T-helper 1 cell (primary cell): ENCODE data around the gene G6PD.

Experiments
- DNase-seq, 5 donors: peaks; one replicate each; pipeline ENCODE4 v3.0.0-alpha.2; 2012 to 2020

The G6PD gene

DNA sequence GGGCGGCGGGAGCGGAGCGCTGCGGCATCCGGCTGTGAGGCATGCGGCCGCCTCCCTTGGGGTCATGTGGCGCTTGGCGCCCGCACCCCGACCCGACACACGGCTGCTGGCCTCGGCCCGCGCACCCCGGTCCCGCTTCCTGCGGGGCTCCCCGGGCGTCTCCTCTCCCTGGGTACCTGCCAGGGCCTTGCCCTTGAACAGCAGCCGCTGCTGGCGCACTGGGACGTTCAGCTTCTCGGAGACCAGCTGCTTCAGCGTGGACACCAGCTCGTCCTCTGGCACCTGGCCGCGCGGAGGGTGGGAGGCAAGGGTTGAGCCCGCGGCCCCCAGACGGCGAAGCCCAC is 60.6 kb downstream of the G6PD start:
- DNase-seq, result peak in 4 of 5 donors; percentile 15 to 31 (median 26)

DNA sequence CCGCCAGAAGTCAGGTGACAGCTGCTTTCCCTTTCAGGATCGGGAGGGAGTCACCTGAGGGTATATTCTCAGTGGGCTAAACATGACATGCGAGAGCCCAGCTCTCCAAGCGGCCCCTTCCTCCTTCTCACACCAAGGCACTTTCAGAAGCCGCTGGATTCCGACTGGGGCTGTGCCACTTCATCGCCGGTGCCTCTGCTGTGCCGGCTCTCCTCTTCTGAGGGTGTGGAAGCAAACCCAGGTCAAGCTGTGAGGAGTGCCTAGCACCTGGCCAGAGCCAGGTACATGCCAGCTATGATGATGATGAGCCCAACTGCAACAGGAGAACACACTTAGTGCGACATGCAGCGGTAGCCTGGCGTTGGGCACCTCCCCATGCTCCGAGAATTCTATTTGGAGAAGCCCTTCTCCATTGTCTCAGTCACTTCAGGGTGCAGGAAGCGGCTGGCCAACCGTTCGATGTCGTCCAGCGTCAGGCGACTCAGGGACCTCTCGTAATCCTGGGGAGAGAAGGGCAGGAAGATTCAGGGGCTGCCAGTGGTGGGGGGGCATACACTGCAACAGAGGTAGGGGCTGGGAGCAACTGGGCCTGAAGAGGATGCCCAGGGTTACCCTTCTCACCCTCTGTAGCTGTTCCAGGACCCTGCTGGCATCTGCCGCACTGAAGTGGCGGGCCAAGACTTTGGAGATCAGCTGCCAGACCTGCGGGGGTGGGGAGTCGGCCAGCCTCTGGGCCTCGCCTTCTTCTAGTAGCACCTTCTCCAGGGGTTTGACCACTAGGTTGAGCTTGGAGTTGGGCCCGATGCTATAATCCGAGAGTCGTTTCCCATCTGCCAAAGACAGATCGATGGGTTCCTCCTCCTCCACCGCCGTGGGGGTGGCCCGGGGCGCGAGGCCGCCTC is 61.2 kb downstream of the G6PD start:
- DNase-seq, result no peak

DNA sequence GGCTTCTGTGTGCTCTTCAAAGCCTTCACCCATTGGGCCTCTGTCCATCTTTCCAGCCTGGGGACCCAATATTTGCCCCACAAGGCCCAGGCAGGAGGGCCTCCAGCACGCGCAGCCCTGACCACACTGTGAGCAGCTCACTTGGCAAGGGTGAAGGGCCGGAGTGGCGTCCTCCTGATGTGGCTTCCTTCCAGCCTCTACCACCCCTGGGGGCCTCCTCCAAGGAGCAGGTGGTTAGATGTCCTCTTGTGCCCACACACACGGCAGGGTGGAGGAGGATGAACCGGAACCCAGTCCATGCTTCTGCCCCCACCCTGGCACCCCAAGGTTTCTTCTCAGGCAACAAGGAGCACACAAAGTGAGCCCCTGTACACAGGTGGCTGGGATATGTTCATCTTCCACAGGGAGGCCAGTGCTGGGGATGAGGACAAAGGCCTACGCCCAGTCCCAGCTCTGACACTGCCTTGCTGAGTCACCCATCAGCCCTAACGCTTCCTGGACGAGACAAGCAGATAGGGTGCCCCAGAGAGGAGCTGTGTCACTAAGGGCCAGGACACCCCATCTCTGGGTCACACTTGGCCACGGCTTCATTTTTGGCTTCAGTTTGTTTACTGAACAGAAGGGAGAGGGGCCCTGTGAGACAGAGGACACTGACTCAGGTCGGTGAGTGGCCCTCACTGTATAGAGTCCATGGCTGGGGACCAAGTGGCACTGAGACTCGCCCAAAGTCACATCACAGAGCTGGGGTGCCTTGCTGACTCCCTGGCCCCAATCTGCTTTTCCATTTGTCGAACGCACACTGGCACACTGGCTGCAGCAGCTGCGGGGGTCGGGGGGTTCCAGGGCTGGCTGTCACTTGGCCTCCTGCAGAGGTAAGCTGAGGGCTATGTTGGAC is 62.1 kb downstream of the G6PD start:
- DNase-seq, result no peak

DNA sequence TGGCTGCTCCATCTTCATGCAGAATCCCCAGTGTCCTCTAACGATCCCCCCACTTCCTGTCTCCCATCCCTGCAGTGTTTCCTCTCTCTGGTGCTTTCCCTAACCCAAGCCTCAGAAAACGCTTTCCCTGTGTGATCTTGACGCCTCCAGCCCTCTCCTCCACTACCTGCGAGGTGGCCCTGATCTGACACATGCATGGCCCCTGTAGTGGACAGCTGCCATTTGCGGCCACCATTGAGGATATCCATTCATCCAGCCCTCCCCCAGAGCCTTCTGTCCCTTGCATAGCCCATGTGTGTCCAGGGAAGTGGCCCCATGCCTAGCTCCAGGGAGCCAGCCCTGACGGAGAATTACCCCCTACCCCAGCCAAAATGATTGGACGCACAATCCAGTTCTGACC is 63.3 kb downstream of the G6PD start:
- no peak for DNase-seq

DNA sequence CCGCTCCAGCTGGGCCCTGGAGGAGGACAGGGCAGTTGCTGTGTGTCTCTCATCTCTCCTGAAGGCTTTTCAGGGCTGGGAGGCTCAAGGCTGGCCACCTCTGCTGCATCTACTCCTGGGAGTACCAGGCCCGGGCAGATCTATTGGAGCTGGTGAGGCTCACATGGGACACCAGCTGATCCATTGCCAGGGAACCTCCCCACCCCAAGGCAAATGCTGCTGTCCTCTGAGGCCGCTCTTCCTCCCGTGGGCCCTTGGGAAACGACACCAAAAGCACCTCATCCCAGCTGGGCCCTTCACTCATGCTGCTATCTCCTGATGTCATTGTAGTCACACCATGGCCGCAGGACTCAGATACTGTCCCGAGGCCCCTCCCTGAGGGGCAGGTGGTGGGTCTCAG is 63.9 kb downstream of the G6PD start:
- no peak for DNase-seq

DNA sequence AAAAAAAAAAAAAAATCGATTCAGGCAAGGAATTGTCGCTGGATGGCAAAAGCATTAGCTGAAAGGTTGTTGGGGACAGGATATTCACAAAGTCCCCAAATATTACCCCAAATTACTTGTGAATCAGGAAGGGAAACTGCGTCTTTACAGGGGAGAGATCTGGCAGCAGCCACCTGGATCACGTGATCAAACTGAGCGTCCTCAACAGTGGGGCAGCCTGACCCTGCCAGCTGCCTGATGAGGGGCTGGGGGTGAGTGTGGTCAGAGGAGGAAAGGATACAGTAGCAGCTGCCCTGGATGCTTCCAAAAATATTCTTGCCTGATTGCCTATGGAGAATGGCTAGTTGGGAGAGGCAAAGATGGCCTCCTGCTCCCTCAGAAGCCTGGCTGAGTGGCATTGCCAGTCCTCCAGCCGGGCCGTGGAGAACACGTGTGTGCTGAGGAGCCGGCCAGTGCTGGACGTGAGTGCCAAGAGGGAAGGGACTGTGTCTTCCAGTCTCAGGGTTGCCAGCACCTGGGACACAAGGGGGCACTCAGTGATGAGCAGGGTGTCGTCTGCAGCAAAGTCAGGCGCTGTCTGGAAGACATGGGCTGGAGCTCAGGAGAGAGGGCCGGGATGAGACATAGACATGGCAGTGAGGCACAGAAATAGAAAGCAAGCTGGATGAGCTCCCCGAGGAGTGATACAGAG is 64.6 kb downstream of the G6PD start:
- DNase-seq, result no peak
